A549 treated with DMSO at 1 μM for 4 hours (cell line): ENCODE measurements around the gene IFNA8. TPM values are rescaled to one million over a fixed set of nuclear protein-coding genes. Genes with fewer than 3 reads are reported as not detected.

ENCODE experiments used
- total RNA-seq: library from RNA; stranded (reverse); fragments of 200-300 nt; extraction: Qiagen RNA extraction; gene quantifications from 5 replicates; pipeline ENCODE4 v1.2.3, GENCODE V29; 2022; ENCODE audit warnings: low read depth

Gene IFNA8
- not detected in 5 replicates for total RNA-seq

GRCh38 chr9:21408817-21409216, at the start of gene IFNA8:
IFNA8 (plus strand) TSS chr9:21409117; CDS start chr9:21409177, 60 bp downstream.

GRCh38 chr9:21367957-21368356, 41.0 kb upstream of the IFNA8 start, which contains the start of gene IFNA13:
IFNA13 (minus strand) TSS chr9:21368057; CDS start chr9:21368010, 47 bp downstream.

GRCh38 chr9:21385131-21385670, 23.7 kb upstream of the IFNA8 start, which contains the start of gene IFNA2:
IFNA2 (minus strand) TSS chr9:21385398; CDS start chr9:21385329, 69 bp downstream.

GRCh38 chr9:21440139-21440538, 31.2 kb downstream of the IFNA8 start, which contains the start of gene IFNA1:
IFNA1 (plus strand) TSS chr9:21440439; CDS start chr9:21440508, 69 bp downstream.

Other genes starting within 250 kb of the IFNA8 start
- gene IFNA21, start 242.5 kb upstream of the IFNA8 start, total RNA-seq = not detected in 5 replicates
- gene IFNA4, start 221.5 kb upstream of the IFNA8 start, total RNA-seq = not detected in 5 replicates
- gene IFNA7, start 206.9 kb upstream of the IFNA8 start, total RNA-seq = not detected in 5 replicates
- gene IFNA10, start 202.0 kb upstream of the IFNA8 start, total RNA-seq = not detected in 5 replicates
- gene IFNA16, start 191.8 kb upstream of the IFNA8 start, total RNA-seq = not detected in 5 replicates
- gene IFNA17, start 180.9 kb upstream of the IFNA8 start, total RNA-seq = not detected in 5 replicates
- gene IFNA14, start 169.1 kb upstream of the IFNA8 start, total RNA-seq = not detected in 5 replicates
- gene IFNA5, start 103.8 kb upstream of the IFNA8 start, total RNA-seq = not detected in 5 replicates
- gene KLHL9, start 73.7 kb upstream of the IFNA8 start, total RNA-seq = 15.0 to 20.4 TPM (median 17.7 TPM) in 5 replicates
- gene IFNA6, start 58.2 kb upstream of the IFNA8 start, total RNA-seq = not detected in 5 replicates
- not detected in 5 replicates for gene IFNA13, start 41.1 kb upstream of the IFNA8 start, total RNA-seq
- not detected in 5 replicates for gene IFNA2, start 23.7 kb upstream of the IFNA8 start, total RNA-seq
- gene IFNA1, start 31.3 kb downstream of the IFNA8 start, total RNA-seq = not detected in 5 replicates
- 1.5 to 2.8 TPM (median 2.2 TPM) in 5 replicates for gene IFNE, start 73.2 kb downstream of the IFNA8 start, total RNA-seq